ENCODE data around the gene KCNQ1OT1.

Gene KCNQ1OT1

DNA sequence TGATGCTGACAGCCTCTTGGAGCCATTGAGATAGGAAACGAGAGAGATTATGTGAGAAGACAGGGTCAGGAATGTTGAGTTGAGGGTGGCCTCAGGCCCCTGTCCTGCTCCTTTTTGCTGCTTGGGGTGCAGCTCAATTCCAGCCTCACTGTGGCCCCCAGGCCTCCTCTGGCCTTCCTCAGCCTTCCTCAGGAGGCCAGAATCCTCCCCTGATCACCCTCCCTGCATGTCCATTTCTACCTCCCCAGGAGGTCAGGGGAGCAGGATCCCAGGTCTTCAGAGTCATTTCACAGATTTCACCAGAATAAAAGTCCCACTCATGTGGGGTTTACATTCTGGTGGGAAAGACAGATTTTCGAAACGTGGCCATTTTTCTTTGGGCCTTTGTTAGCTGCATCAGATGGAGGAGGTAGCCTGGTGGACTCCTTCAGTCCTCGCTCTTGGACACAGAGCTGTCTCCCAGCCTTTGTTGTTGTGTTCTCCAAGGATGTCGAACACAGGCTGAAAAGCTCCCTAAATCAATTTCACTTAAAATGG lies 2.2 kb upstream of the KCNQ1OT1 start:
- no peak overlapping the region for H3K4me3 ChIP-seq (ENCODE audit: low read depth, low read length)
- TF ChIP-seq, protein P1, sequence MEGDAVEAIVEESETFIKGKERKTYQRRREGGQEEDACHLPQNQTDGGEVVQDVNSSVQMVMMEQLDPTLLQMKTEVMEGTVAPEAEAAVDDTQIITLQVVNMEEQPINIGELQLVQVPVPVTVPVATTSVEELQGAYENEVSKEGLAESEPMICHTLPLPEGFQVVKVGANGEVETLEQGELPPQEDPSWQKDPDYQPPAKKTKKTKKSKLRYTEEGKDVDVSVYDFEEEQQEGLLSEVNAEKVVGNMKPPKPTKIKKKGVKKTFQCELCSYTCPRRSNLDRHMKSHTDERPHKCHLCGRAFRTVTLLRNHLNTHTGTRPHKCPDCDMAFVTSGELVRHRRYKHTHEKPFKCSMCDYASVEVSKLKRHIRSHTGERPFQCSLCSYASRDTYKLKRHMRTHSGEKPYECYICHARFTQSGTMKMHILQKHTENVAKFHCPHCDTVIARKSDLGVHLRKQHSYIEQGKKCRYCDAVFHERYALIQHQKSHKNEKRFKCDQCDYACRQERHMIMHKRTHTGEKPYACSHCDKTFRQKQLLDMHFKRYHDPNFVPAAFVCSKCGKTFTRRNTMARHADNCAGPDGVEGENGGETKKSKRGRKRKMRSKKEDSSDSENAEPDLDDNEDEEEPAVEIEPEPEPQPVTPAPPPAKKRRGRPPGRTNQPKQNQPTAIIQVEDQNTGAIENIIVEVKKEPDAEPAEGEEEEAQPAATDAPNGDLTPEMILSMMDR (IDR thresholded peaks at IDR 0.05; ENCODE audit: control insufficient read depth, extremely low read depth, insufficient read depth) = no peak
- no peak for DNase-seq (ENCODE audit: low read depth)

DNA sequence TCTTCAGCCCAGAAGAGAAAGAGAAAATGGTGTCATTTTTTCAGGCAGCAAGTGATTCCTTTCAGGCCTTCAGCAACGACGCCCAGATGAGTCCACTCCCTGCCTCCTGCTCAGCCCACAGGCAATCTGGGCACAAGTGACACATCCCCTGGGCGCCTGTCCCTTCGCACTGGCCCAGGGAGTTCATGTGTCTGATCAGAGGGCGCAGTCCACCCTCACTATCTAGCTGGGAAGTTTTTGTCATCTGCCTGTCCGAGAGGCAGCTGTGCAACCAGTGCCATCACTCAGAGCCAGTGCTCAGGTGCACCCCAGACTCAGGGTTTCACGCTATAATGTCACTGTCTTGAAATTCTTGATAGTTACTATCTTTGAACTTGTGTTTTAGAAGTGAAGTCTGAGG lies 1.4 kb upstream of the KCNQ1OT1 start:
- TF ChIP-seq, protein P1 (IDR thresholded peaks at IDR 0.05; ENCODE audit: control insufficient read depth, extremely low read depth, insufficient read depth) = no peak

DNA sequence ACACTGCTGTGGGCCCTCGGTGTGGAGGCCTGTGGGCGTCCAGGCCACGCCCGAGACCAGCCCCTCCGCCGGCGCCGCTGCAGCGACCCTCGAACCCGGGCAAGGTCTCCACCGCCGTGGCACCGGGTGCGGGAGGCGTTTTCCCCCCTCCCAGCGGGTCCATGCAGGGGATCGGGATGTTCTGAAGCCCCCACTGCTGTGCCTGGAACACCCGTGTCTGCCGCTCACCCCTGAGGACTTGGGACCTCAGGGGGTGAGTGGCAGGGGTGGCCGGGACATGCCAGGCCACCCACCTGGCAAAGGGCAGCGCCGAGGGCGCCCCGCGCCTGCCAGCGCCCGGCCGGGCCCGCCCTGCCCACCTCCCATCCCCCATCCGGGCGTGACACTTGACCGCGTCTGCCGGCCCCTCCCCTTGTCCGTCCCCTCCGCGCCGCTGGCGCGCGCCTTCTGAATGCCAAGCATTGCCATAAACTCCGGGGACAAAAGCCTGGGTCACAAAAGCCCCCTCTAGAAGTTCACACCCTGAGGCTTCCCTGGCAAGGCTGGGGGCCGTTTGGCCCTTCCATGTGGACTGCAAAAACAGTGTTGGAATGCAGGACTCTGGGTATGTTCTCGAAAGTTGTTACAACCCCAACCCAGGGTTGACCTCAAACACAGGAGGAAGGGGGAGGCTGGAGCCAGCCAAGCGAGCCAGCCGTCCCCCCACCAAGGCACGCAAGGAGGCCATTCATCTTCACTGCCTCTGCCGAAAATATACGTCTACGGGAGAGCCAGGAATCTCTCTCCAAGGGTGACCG lies 819 bp upstream of the KCNQ1OT1 start:
- TF ChIP-seq, protein P1 (IDR thresholded peaks at IDR 0.05; ENCODE audit: control insufficient read depth, extremely low read depth, insufficient read depth) = no peak
- DNase-seq (ENCODE audit: low read depth) = no peak
- H3K4me3 ChIP-seq (ENCODE audit: low read depth, low read length) = peak overlapping the region; percentile 63

More for the DNA sequence above, 1.4 kb upstream of the KCNQ1OT1 start:
- H3K4me3 ChIP-seq (ENCODE audit: low read depth, low read length) = no peak overlapping the region
- DNase-seq (ENCODE audit: low read depth) = no peak

DNA sequence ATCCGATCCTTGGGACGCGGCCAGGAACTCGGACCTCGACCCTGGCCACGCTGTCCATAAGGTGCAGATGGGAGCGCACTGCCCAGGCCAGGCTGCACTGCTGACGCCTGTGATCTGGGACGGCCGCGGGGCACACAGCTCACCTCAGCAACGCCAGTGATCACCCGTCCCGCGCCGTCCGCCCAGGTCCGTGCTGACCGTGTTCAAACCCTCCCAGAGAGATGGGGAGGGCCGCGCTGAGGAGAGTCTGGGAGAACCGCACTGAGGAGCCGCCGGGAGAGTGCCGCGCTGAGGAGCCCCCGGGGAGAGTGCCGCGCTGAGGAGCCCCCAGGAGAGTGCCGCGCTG lies 636 bp downstream of the KCNQ1OT1 start:
- no peak for DNase-seq (ENCODE audit: low read depth)
- H3K4me3 ChIP-seq (ENCODE audit: low read depth, low read length) = peak overlapping the region; percentile 63
- TF ChIP-seq, protein P1 (IDR thresholded peaks at IDR 0.05; ENCODE audit: control insufficient read depth, extremely low read depth, insufficient read depth) = no peak

DNA sequence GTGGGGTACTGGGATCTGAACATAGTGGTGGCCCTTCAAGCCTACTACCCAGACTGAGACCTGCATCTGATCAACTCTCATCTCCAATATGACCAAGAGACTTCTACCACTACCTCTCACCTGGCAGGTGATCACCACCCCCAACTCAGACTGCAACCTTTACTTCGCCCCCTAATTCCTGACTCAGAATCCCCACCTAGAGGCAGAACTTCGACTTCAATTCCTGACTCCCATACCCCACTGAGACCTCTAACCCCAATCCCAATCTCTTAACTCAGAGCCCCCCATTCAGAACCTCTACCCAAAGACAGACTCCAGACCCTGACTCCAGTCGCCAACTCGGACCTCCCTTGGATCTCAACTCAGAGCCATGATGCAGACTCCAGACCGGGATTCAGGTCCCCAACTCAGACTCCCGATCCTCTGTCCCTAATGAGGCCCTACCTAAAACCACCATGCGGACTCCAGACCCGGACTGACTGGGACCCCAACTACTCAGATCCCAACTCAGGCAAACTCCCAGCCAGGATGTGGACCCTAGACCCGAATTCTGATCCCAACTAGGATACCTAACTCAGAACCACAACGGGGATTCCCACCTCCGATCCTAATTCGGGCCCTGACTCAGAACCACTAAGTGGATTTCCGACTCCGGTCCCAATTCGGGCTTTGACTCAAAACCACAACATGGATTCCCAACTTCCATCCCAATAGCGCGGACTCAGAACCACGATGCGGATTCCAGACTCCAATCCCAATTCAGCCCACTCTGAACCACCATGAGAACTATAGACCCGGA lies 1.2 kb downstream of the KCNQ1OT1 start:
- TF ChIP-seq, protein P1 (IDR thresholded peaks at IDR 0.05; ENCODE audit: control insufficient read depth, extremely low read depth, insufficient read depth) = no peak
- peak overlapping the region; percentile 63 for H3K4me3 ChIP-seq (ENCODE audit: low read depth, low read length)
- no peak for DNase-seq (ENCODE audit: low read depth)

DNA sequence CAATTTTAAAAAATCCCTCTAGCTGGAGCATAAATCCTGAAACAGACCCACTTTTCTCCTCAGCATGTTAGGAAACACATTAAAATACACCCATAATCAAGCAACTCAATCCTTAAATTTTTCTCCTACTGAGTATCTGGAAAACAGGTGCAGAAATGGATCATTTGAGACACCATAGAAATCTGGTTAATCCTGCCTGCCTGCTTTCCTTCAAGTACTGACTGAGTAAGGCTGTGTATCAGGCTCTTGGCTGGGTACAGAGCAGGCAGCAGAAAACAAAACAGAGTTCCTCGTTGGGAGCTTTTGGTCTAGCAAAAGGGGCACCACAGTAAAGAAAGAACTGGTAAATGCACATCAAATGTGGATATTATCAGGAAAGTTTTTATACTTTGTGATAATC lies 1.9 kb downstream of the KCNQ1OT1 start:
- peak; percentile 31 for DNase-seq (ENCODE audit: low read depth)
- H3K4me3 ChIP-seq (ENCODE audit: low read depth, low read length) = peak overlapping the region; percentile 63
- TF ChIP-seq, protein P1 (IDR thresholded peaks at IDR 0.05; ENCODE audit: control insufficient read depth, extremely low read depth, insufficient read depth) = no peak

All from LNCaP clone FGC (cell line).